HG03097 (cell line): ENCODE measurements around the gene MRM3.
"Not testable (repeated sequence)": the region's sequence is repeated elsewhere in the genome, so short reads cannot be mapped to it uniquely, and the experiment has no call there.

ENCODE experiments used
- ATAC-seq: cut with Tn5 transposase; IDR thresholded peaks from one replicate; pipeline ENCODE4 v1.9.1; 2021; ENCODE audit not compliant: unreplicated experiment, low FRiP score

The MRM3 gene

GRCh38 chr17:814371-814770, 32.2 kb downstream of the MRM3 start:
- ATAC-seq: no peak

GRCh38 chr17:819251-819650, 37.1 kb downstream of the MRM3 start:
- ATAC-seq: no peak

GRCh38 chr17:823501-823902, 41.3 kb downstream of the MRM3 start:
- no peak for ATAC-seq

- ATAC-seq: no peak
These were observed 42.2 kb downstream of the MRM3 start for GRCh38 chr17:824378-824777.

GRCh38 chr17:825216-825615, 43.1 kb downstream of the MRM3 start:
- no peak for ATAC-seq

GRCh38 chr17:826778-827177, 44.6 kb downstream of the MRM3 start:
- ATAC-seq: no peak

- no peak for ATAC-seq
These were observed 46.6 kb downstream of the MRM3 start for GRCh38 chr17:828761-829160.

- ATAC-seq: not testable (repeated sequence)
These were observed 47.5 kb downstream of the MRM3 start for GRCh38 chr17:829614-830013.

GRCh38 chr17:830381-830780, 48.2 kb downstream of the MRM3 start:
- ATAC-seq: no peak

GRCh38 chr17:830950-831349, 48.8 kb downstream of the MRM3 start:
- no peak for ATAC-seq

- no peak for ATAC-seq
These were observed 52.0 kb downstream of the MRM3 start for GRCh38 chr17:834136-834535.

- ATAC-seq: no peak
These were observed 53.1 kb downstream of the MRM3 start for GRCh38 chr17:835263-835662.

- ATAC-seq: not testable (repeated sequence)
These were observed 53.6 kb downstream of the MRM3 start for GRCh38 chr17:835721-836120.

GRCh38 chr17:836151-836550, 54.0 kb downstream of the MRM3 start:
- no peak for ATAC-seq

GRCh38 chr17:838486-838885, 56.3 kb downstream of the MRM3 start:
- ATAC-seq: no peak

GRCh38 chr17:841313-841712, 59.2 kb downstream of the MRM3 start:
- no peak for ATAC-seq
